ENCODE results near the gene GARIN5B. TPM values are rescaled to one million over a fixed set of nuclear protein-coding genes. Genes with fewer than 3 reads are reported as not detected.
"Not testable (repeated sequence)": the region's sequence is repeated elsewhere in the genome, so short reads cannot be mapped to it uniquely, and the experiment has no call there.

The GARIN5B gene
- total RNA-seq, 1 experiment from 2014 or later: not detected

- DNase-seq: no peak
- ChIA-PET POLR2A (interaction anchor here (0.7 kb wide), 1 partner anchor 63 kb away, joined by 3 read pairs; the partner anchor contains the start of gene KMT5C), CTCF (no interaction called here)
- Mint-ChIP-seq H3K4me1 (ENCODE audit: low read depth, unreplicated experiment) (peaks cover 14% of the 10 kb centered on the region), H3K4me3 (ENCODE audit: unreplicated experiment) (no peak overlapping the region), H3K27ac (ENCODE audit: unreplicated experiment) (no peak overlapping the region), H3K27me3 (ENCODE audit: insufficient read depth, unreplicated experiment) (no peaks in the 10 kb centered on the region), H3K36me3 (ENCODE audit: insufficient read depth, unreplicated experiment) (peaks cover 96% of the 10 kb centered on the region), H3K9me3 (ENCODE audit: unreplicated experiment) (no peaks in the 10 kb centered on the region)
- BruUV-seq (replicated peaks): no TSS peak
- no peak overlapping the region for H3K4me3 ChIP-seq (ENCODE audit: low read depth, low read length)
- no peak for TF ChIP-seq CTCF (IDR thresholded peaks at IDR 0.05; ENCODE audit: insufficient read depth in 1 of 2, low read depth in 1 of 2, low read length in 1 of 2, severe bottlenecking in 1 of 2, unreplicated experiment in 1 of 2)
- peaks cover 12% of the 10 kb centered on the region; the same call in 1 of the 2 replicates for H3K4me1 ChIP-seq
- H3K36me3 ChIP-seq (ENCODE audit: control insufficient read depth, insufficient read depth, low read length): peaks cover 9% of the 10 kb centered on the region; the same call in 1 of the 2 replicates
- H3K27me3 ChIP-seq (replicated peaks; ENCODE audit: control insufficient read depth, insufficient read depth, low read length): no peaks in the 10 kb centered on the region
- intact Hi-C loops (cut with micrococcal nuclease; ENCODE audit: unreplicated experiment): loop anchor here (10.0 kb wide), 1 partner anchor 102 kb away; no protein-coding TSS in a partner anchor
- no peaks in the 10 kb centered on the region for H3K9me3 ChIP-seq
Observed at GRCh38 chr19:55402509-55402908, 39.4 kb upstream of the GARIN5B start.

GRCh38 chr19:55401390-55401789 lies 38.3 kb upstream of the GARIN5B start:
- H3K4me1 ChIP-seq; H3K36me3 ChIP-seq (ENCODE audit: control insufficient read depth, insufficient read depth, low read length); BruUV-seq (replicated peaks); DNase-seq; H3K9me3 Mint-ChIP-seq (ENCODE audit: unreplicated experiment); H3K27me3 Mint-ChIP-seq (ENCODE audit: insufficient read depth, unreplicated experiment); POLR2A ChIA-PET; H3K9me3 ChIP-seq; H3K27me3 ChIP-seq (replicated peaks; ENCODE audit: control insufficient read depth, insufficient read depth, low read length); H3K4me3 Mint-ChIP-seq (ENCODE audit: unreplicated experiment); H3K4me3 ChIP-seq (ENCODE audit: low read depth, low read length); H3K27ac Mint-ChIP-seq (ENCODE audit: unreplicated experiment); CTCF ChIA-PET: not testable (repeated sequence)
- intact Hi-C loops (cut with micrococcal nuclease; ENCODE audit: unreplicated experiment): loop anchor here (10.0 kb wide), 1 partner anchor 103 kb away; no protein-coding TSS in a partner anchor
- peaks cover 11% of the 10 kb centered on the region for H3K4me1 Mint-ChIP-seq (ENCODE audit: low read depth, unreplicated experiment)
- peaks cover 89% of the 10 kb centered on the region for H3K36me3 Mint-ChIP-seq (ENCODE audit: insufficient read depth, unreplicated experiment)

- H3K4me3 Mint-ChIP-seq (ENCODE audit: unreplicated experiment): peak overlapping the region; percentile 14
- intact Hi-C loops (cut with micrococcal nuclease; ENCODE audit: unreplicated experiment): loop anchor here (10.0 kb wide), 1 partner anchor 104 kb away; no protein-coding TSS in a partner anchor
- H3K9me3 Mint-ChIP-seq (ENCODE audit: unreplicated experiment): no peaks in the 10 kb centered on the region
- DNase-seq: no peak
- no peak for TF ChIP-seq CTCF (IDR thresholded peaks at IDR 0.05; ENCODE audit: insufficient read depth in 1 of 2, low read depth in 1 of 2, low read length in 1 of 2, severe bottlenecking in 1 of 2, unreplicated experiment in 1 of 2)
- H3K4me1 ChIP-seq: no peaks in the 10 kb centered on the region
- peaks cover 80% of the 10 kb centered on the region for H3K36me3 Mint-ChIP-seq (ENCODE audit: insufficient read depth, unreplicated experiment)
- no peaks in the 10 kb centered on the region for H3K9me3 ChIP-seq
- no peaks in the 10 kb centered on the region for H3K27me3 Mint-ChIP-seq (ENCODE audit: insufficient read depth, unreplicated experiment)
- H3K4me1 Mint-ChIP-seq (ENCODE audit: low read depth, unreplicated experiment): peaks cover 2% of the 10 kb centered on the region
- ChIA-PET POLR2A (no interaction called here), CTCF (no interaction called here)
- H3K36me3 ChIP-seq (ENCODE audit: control insufficient read depth, insufficient read depth, low read length): peaks cover 6% of the 10 kb centered on the region; the same call in 1 of the 2 replicates
- no TSS peak for BruUV-seq (replicated peaks)
- H3K27me3 ChIP-seq (replicated peaks; ENCODE audit: control insufficient read depth, insufficient read depth, low read length): no peaks in the 10 kb centered on the region
- peak overlapping the region; percentile 17 for H3K27ac Mint-ChIP-seq (ENCODE audit: unreplicated experiment)
- H3K4me3 ChIP-seq (ENCODE audit: low read depth, low read length): no peak overlapping the region
Observed at GRCh38 chr19:55400281-55401087, 37.4 kb upstream of the GARIN5B start.

All from Caco-2 (cell line).